Skeletal muscle tissue (tissue), 4 donors: ENCODE measurements around the gene ENDOU. TPM values are rescaled to one million over a fixed set of nuclear protein-coding genes. Genes with fewer than 3 reads are reported as not detected.
A peak's percentile ranks its signal among the peaks of the same experiment; 100 is the strongest.

Experiments
- H3K27ac ChIP-seq: one replicate; pipeline ENCODE4 v1.7.0; 2013; ENCODE audit warnings: mild to moderate bottlenecking, low read depth, low read length, inconsistent platforms
- H3K27me3 ChIP-seq, 3 donors: one replicate each; pipeline ENCODE4 v1.7.0; 2013; ENCODE audit warnings: low read length in 3 of 3; ENCODE audit not compliant: control insufficient read depth in 3 of 3, insufficient read depth in 3 of 3
- H3K36me3 ChIP-seq, 3 donors: one replicate each; pipeline ENCODE4 v1.7.0; 2013; ENCODE audit warnings: low read length in 3 of 3; ENCODE audit not compliant: control insufficient read depth in 3 of 3, insufficient read depth in 3 of 3
- H3K4me1 ChIP-seq, 3 donors: one replicate each; pipeline ENCODE4 v1.7.0; 2013; ENCODE audit warnings: low read length in 3 of 3, mild to moderate bottlenecking in 3 of 3; ENCODE audit not compliant: control insufficient read depth in 3 of 3, insufficient read depth in 3 of 3
- H3K4me3 ChIP-seq, 3 donors: one replicate each; pipeline ENCODE4 v1.7.0; 2013; ENCODE audit warnings: low read length in 3 of 3
- H3K9ac ChIP-seq, 3 donors: one replicate each; pipeline ENCODE4 v1.7.0; 2013; ENCODE audit warnings: low read length in 3 of 3, mild to moderate bottlenecking in 3 of 3, moderate library complexity in 2 of 3, low read depth in 1 of 3
- H3K9me3 ChIP-seq, 3 donors: one replicate each; pipeline ENCODE4 v1.7.0; 2013; ENCODE audit warnings: low read length in 3 of 3; ENCODE audit not compliant: control insufficient read depth in 3 of 3
- total RNA-seq: library from RNA; depleted of rRNA; stranded (reverse); fragments of >200 nt; gene quantifications from one replicate; pipeline ENCODE4 v1.2.3, GENCODE V29; 2014
- donor health status: Osteomylitis.

The ENDOU gene, protein sequence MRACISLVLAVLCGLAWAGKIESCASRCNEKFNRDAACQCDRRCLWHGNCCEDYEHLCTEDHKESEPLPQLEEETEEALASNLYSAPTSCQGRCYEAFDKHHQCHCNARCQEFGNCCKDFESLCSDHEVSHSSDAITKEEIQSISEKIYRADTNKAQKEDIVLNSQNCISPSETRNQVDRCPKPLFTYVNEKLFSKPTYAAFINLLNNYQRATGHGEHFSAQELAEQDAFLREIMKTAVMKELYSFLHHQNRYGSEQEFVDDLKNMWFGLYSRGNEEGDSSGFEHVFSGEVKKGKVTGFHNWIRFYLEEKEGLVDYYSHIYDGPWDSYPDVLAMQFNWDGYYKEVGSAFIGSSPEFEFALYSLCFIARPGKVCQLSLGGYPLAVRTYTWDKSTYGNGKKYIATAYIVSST
- total RNA-seq, result 1.0 TPM

GRCh38 chr12:47725091-47725772 lies at the start of gene ENDOU:
Gene ENDOU, minus strand, starts transcription at chr12:47725490. Its CDS starts 77 bp downstream, at chr12:47725413.
- no peak within 1 kb of the TSS for H3K9ac ChIP-seq
- H3K27me3 ChIP-seq, result no peaks in the 10 kb centered on the region
- H3K27ac ChIP-seq, result no peak within 1 kb of the TSS
- H3K4me3 ChIP-seq, result no peak within 1 kb of the TSS
- H3K9me3 ChIP-seq, result no peaks in the 10 kb centered on the region
- no peaks in the 10 kb centered on the region for H3K36me3 ChIP-seq
- peaks cover 10 to 16% (median 14%) of the 10 kb centered on the region in 3 donors for H3K4me1 ChIP-seq

- Histone ChIP-seq H3K27me3 (no peaks in the 10 kb centered on the region), H3K36me3 (no peaks in the 10 kb centered on the region), H3K4me3 (peak overlapping the region in 2 of 3 donors; percentile 15 to 22), H3K27ac (peak overlapping the region; percentile 59), H3K4me1 (peaks cover 58 to 65% (median 58%) of the 10 kb centered on the region in 3 donors), H3K9me3 (no peaks in the 10 kb centered on the region), H3K9ac (peak overlapping the region in 1 of 3 donors; percentile 45)
Measured at GRCh38 chr12:47774663-47775062, 49.4 kb upstream of the ENDOU start.

GRCh38 chr12:47773858-47774580 lies 48.7 kb upstream of the ENDOU start:
- H3K4me3 ChIP-seq, result peak overlapping the region; percentile 70 to 81 (median 81)
- H3K27me3 ChIP-seq, result no peaks in the 10 kb centered on the region
- peak overlapping the region; percentile 59 for H3K27ac ChIP-seq
- no peaks in the 10 kb centered on the region for H3K9me3 ChIP-seq
- peaks cover 55 to 60% (median 56%) of the 10 kb centered on the region in 3 donors for H3K4me1 ChIP-seq
- no peaks in the 10 kb centered on the region for H3K36me3 ChIP-seq
- peak overlapping the region; percentile 70 to 85 (median 71) for H3K9ac ChIP-seq

DNA sequence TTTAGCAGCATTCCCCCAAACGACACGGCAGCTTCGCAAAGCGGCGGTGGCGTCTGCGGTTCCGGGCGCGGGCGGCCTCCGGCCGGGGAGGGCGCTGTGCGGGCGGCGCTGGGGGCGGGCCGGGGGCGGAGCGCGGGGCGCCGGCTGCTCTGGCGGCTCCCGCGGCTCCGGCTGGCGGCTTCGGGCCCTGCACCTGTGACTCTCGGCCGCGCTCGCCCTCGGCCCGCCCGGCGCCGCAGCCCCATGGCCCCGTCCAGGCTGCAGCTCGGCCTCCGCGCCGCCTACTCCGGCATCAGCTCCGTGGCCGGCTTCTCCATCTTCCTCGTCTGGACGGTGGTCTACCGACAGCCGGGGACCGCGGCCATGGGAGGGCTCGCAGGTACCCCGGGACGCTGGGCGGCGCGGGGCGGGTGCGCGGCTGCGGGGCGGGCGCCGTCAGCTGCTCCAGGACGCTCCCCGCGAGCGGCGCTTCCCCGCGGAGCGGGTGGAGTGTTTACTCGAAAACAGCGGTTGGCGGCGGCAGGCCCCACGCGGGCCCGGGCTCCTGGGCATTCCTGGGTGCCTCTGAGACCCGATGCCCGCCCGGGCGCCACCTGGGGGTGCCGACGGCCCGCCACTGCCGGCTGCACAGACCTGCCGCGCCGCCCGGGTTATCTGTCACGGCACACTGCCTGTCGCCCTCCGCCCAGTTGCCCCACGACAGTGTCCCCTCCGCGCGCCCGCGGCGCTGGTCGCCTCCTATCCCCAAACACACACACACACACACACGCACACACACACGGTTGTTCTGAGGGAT lies 48.0 kb upstream of the ENDOU start, which contains the start of gene SLC48A1:
SLC48A1 (plus strand) TSS at position 177 of the 796 bp plus-strand sequence; CDS start at position 244, 67 bp downstream.
- Histone ChIP-seq H3K27ac (peak within 1 kb of the TSS; percentile 48), H3K9ac (peak within 1 kb of the TSS; percentile 83 to 85 (median 84)), H3K27me3 (no peaks in the 10 kb centered on the region), H3K4me1 (peaks cover 49 to 53% (median 49%) of the 10 kb centered on the region in 3 donors), H3K9me3 (no peaks in the 10 kb centered on the region), H3K36me3 (no peaks in the 10 kb centered on the region), H3K4me3 (peak within 1 kb of the TSS; percentile 75 to 81 (median 81))

DNA sequence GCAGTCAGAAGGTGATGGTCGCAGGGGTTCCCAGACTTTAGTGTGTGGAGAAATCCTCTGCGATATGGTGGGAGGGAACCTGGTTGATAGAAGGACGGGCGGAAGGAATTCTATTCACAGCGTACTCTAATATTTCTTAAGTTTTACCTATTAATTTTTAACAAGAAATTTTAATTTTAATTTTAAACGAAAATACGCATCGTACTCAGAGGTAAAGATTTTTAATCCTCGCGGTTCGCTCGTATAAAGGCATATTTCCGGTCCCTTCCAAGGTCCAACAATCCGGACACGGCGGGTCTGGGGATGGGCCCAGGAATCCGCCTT lies 47.4 kb upstream of the ENDOU start:
- Histone ChIP-seq H3K4me3 (peak overlapping the region; percentile 75 to 81 (median 81)), H3K27ac (no peak overlapping the region), H3K9me3 (no peaks in the 10 kb centered on the region), H3K9ac (peak overlapping the region; percentile 83 to 85 (median 84)), H3K36me3 (no peaks in the 10 kb centered on the region), H3K27me3 (no peaks in the 10 kb centered on the region), H3K4me1 (peaks cover 44 to 47% (median 44%) of the 10 kb centered on the region in 3 donors)

DNA sequence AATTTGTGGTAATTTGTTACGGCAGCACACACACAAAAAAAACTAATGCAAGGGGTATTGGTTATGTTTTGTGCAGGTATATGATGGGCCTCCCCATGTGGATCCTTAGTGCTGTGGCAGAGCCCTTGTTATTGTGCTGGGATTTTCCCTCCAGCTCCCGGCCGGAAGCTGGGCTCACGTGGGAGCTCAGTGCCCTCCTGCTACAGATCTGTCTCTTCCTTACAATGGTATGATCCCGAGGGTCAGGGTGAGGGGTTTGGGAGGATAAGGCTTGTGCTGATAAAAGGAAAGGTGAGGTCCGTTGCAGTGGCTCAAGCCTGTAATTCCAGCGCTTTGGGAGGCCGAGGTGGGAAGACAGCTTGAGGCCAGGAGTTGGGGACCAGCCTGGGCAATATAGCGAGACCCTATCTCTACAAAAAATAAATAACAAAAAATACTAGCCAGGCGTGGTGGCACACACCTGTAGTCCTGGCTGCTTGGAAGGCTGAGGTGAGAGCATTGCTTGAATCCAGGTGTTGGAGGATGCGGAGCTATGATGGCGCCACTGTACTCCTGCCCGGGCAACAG lies 46.9 kb upstream of the ENDOU start:
- no peaks in the 10 kb centered on the region for H3K9me3 ChIP-seq
- peaks cover 39 to 42% (median 39%) of the 10 kb centered on the region in 3 donors for H3K4me1 ChIP-seq
- H3K27me3 ChIP-seq, result no peaks in the 10 kb centered on the region
- no peaks in the 10 kb centered on the region for H3K36me3 ChIP-seq
- peak overlapping the region; percentile 83 to 85 (median 84) for H3K9ac ChIP-seq
- H3K27ac ChIP-seq, result no peak overlapping the region
- H3K4me3 ChIP-seq, result peak overlapping the region; percentile 75 to 81 (median 81)

DNA sequence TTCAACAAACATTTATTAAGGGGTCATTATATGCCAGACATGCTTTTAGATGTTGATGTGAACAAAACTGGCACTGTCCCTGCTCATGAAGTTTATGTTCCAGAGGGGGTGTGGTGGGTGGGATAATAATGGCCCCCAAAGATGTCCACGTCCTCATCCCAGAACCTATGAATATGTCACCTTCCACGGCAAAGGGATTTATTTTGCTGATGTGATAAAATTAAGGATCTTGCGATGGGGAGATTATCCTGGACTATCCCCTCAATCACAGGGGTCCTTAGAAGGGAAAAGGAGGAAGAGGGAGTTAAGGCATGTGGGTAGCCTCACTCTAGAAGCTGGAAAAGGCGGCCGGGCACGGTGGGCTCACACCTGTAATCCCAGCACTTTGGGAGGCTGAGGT lies 46.0 kb upstream of the ENDOU start:
- Histone ChIP-seq H3K36me3 (no peaks in the 10 kb centered on the region), H3K9me3 (no peaks in the 10 kb centered on the region), H3K27me3 (no peaks in the 10 kb centered on the region), H3K9ac (no peak overlapping the region), H3K4me3 (no peak overlapping the region), H3K27ac (no peak overlapping the region), H3K4me1 (peaks cover 30 to 33% (median 30%) of the 10 kb centered on the region in 3 donors)

DNA sequence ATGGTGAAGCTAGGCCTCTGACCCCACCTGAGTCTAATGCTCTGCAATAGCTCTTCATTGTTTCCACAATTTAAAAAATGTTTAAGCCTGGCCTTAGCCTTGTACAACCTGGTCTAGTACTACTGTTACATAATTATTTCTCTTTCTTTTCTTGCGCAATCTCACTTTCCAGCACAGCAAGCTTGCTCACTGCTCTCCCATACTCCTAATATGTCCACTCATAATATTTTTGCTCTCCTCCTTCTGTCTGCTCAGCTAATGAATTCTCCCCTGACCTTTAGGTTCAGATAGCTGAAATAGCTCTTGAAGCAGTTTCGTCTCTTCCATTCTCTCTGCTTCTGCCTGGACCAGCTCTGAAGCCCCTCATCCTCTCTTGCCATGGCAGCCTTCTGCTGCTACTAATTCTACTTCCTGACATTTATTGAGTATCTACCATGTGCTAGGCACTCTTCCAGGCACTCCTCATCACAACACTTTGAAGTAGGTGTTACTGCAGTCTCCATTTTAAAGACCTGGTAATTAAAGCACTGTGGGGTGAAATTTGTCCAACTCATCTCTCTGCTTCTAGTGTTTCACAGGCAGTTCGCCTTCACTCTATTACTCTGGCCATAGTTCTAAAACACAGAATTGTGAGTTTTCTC lies 44.9 kb upstream of the ENDOU start:
- H3K36me3 ChIP-seq, result no peaks in the 10 kb centered on the region
- no peaks in the 10 kb centered on the region for H3K27me3 ChIP-seq
- H3K9me3 ChIP-seq, result no peaks in the 10 kb centered on the region
- no peak overlapping the region for H3K4me3 ChIP-seq
- no peak overlapping the region for H3K27ac ChIP-seq
- H3K4me1 ChIP-seq, result peaks cover 19 to 22% (median 20%) of the 10 kb centered on the region in 3 donors
- no peak overlapping the region for H3K9ac ChIP-seq
